ENCODE measurements around the gene ELL.

GRCh38 chr19:18501832-18502231 lies 20.0 kb downstream of the ELL start:
- TF ChIP-seq CTCF (IDR thresholded peaks at IDR 0.05) (no peak), PRDM15 (CRISPR knock-in tag; IDR thresholded peaks at IDR 0.05) (no peak), FOXP4 (CRISPR knock-in tag; IDR thresholded peaks at IDR 0.05) (no peak), KAT7 (CRISPR knock-in tag; IDR thresholded peaks at IDR 0.05; ENCODE audit: borderline replicate concordance) (no peak), MLX (CRISPR knock-in tag; IDR thresholded peaks at IDR 0.05) (no peak), FOXP1 (CRISPR knock-in tag; IDR thresholded peaks at IDR 0.05; ENCODE audit: borderline replicate concordance) (no peak)
